H7 (cell line): ENCODE results near the gene CNOT6. TPM values are rescaled to one million over a fixed set of nuclear protein-coding genes. Genes with fewer than 3 reads are reported as not detected.
"Not testable (repeated sequence)": the region's sequence is repeated elsewhere in the genome, so short reads cannot be mapped to it uniquely, and the experiment has no call there.

Experiments
- DNase-seq: peaks from one replicate; pipeline ENCODE4 v3.0.0; 2012
- H3K27me3 ChIP-seq: 2 replicates; pipeline ENCODE4 v1.6.0; 2011; ENCODE audit warnings: mild to moderate bottlenecking, low read length; ENCODE audit not compliant: control insufficient read depth, insufficient read depth
- H3K36me3 ChIP-seq: replicated peaks from 2 replicates; pipeline ENCODE4 v1.5.1; 2011; ENCODE audit warnings: low read length; ENCODE audit not compliant: control insufficient read depth, insufficient read depth
- H3K4me3 ChIP-seq: 2 replicates; pipeline ENCODE4 v1.5.1; 2011; ENCODE audit warnings: low read depth, mild to moderate bottlenecking, control low read depth, low read length, moderate library complexity; ENCODE audit not compliant: insufficient read depth
- total RNA-seq: library from RNA; depleted of rRNA; stranded (reverse); fragments of >200 nt; shearing (Covaris generic); gene quantifications from 2 replicates; pipeline ENCODE4 v1.2.3, GENCODE V29; 2014

Gene CNOT6
- total RNA-seq, 1 experiment from 2014 or later = 11.2 TPM

DNA sequence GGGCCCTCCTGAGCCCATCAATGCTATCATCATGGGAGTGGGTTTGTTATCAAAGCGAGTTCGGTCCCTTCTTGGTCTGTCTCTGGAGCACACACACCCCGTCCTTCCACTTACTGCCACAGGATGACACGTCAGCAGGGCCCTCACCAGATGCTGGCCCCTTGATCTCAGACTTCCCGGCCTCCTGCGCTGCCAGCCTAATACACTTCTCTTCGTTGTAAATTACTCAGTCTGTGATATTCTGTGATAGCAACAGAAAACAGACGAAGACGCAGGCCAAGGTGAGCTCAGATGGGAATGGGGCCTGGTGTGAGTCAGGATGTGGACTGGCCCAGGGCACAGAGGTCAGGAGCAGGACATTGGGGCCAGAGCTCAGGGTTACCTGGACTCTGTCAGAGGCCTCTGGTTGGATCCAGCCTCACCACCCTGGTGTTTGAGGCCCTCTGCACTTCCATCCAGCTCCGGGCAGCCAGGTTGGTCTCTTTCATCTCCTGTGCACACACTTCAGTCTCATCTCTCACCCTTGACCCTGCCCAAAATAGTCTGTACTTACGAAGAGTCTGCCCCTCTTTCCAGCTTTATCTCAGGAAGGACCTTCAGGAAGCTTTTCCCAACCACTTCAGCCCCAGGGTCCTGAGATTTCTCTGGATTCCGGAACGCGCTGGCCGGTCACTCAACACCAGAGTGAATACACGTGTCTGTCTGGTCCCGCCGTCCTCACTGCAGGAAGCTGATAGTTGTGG is 26.0 kb upstream of the CNOT6 start:
- DNase-seq = no peak
- Histone ChIP-seq H3K27me3 (no peaks in the 10 kb centered on the region), H3K36me3 (no peaks in the 10 kb centered on the region), H3K4me3 (no peak overlapping the region)

DNA sequence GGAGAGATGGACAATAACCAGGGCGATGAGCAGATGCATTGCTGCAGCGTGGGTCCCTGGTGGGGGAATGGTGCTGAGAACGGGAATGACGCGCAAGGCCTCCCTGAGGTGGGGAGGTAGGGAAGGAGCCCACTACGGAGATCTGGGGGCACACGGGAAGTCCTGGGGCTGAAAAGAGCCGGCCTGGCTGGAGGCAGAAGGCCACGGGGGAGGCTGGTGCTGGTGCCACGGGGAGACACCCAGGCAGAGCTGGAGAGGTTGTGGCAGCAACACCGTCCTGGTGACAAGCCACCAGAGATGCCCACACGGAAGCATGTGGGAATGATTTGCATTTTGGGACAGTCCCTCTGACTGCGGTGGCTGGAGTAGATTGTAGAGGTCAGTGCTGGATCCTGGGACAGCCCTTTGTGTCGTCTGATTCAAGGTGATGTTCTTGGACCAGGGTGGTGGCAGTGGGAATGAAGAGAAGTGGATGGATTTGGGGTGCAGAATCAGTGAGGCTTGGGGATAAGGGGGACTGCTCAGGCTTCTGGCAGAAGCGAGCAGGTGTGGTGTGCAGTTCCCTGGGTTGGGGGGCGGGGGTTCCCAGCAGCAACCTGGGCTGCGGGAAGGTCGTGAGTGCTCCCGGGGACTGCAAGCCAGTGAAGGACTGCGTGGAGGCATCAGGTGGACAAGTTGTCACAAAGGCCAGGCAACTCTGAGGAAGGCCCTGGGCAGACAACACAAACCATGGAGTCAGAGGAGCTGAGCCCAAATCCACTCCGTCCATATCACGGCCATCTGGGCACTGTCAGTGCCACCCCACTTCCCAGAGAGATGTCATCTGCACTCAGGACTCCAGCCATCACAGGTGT is 25.2 kb upstream of the CNOT6 start:
- Histone ChIP-seq H3K4me3 (no peak overlapping the region), H3K27me3 (no peaks in the 10 kb centered on the region), H3K36me3 (no peaks in the 10 kb centered on the region)
- peak; percentile 37 for DNase-seq

GRCh38 chr5:180469586-180469865 is 24.7 kb upstream of the CNOT6 start:
- no peak overlapping the region for H3K4me3 ChIP-seq
- DNase-seq = no peak
- no peaks in the 10 kb centered on the region for H3K36me3 ChIP-seq
- no peaks in the 10 kb centered on the region for H3K27me3 ChIP-seq

- Histone ChIP-seq H3K36me3 (no peaks in the 10 kb centered on the region), H3K27me3 (no peaks in the 10 kb centered on the region), H3K4me3 (no peak overlapping the region)
- no peak for DNase-seq
These were observed 24.3 kb upstream of the CNOT6 start for GRCh38 chr5:180469866-180470265.

DNA sequence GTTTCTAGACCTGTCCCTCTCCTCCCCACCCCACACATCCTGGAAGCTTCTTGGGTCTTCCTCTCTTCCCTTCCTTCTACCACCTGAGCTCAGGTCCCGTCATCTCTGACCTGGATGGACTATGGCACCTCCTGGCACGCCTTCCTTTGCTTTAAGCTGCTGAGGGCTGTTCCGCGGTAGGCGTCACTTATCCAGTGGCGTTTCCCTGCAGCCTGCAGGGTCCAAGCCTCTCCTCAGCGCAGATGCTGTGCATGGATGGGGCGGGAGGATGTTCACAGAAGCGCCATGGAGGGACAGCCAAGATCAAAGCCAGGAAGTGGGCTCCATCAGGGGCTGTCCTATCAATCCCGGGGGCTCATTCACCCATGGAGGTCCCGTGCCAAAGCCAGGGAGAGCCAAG is 23.8 kb upstream of the CNOT6 start:
- Histone ChIP-seq H3K36me3 (no peaks in the 10 kb centered on the region), H3K27me3 (no peaks in the 10 kb centered on the region)
- DNase-seq = peak; percentile 30

GRCh38 chr5:180470966-180471582 is 23.1 kb upstream of the CNOT6 start:
- no peak overlapping the region for H3K4me3 ChIP-seq
- H3K36me3 ChIP-seq = no peaks in the 10 kb centered on the region
- DNase-seq = peak; percentile 90
- H3K27me3 ChIP-seq = no peaks in the 10 kb centered on the region

More for the DNA sequence above, 23.8 kb upstream of the CNOT6 start:
- no peak overlapping the region for H3K4me3 ChIP-seq

GRCh38 chr5:180471866-180472265 is 22.3 kb upstream of the CNOT6 start:
- no peaks in the 10 kb centered on the region for H3K36me3 ChIP-seq
- no peak for DNase-seq
- H3K4me3 ChIP-seq = no peak overlapping the region
- no peaks in the 10 kb centered on the region for H3K27me3 ChIP-seq

DNA sequence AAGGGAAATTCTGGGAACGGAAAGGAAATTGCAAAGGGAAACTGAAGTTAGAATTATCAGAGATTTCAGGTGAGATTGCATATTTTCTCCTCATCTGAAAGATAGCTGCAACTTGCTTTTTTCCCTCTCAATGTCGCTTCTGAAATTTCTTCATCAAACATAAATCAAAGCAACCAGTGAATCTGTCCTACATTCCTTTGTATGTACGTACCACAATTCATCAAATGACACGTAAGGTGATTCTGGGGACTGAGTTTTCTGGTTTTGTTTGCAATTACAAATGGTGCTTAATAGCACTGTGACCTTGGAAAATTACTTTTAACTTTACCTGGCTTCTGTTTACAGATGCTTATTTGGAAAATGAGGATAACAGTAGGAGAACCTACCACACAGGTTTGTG is 21.9 kb upstream of the CNOT6 start:
- H3K27me3 ChIP-seq = no peaks in the 10 kb centered on the region
- no peaks in the 10 kb centered on the region for H3K36me3 ChIP-seq
- H3K4me3 ChIP-seq = no peak overlapping the region
- DNase-seq = no peak

- H3K27me3 ChIP-seq, H3K36me3 ChIP-seq, H3K4me3 ChIP-seq, DNase-seq: not testable (repeated sequence)
These were observed 20.8 kb upstream of the CNOT6 start for GRCh38 chr5:180473386-180473785.

- H3K27me3 ChIP-seq = no peaks in the 10 kb centered on the region
- H3K4me3 ChIP-seq = no peak overlapping the region
- peak; percentile 37 for DNase-seq
- H3K36me3 ChIP-seq = no peaks in the 10 kb centered on the region
These were observed 19.6 kb upstream of the CNOT6 start for GRCh38 chr5:180474569-180474968.

DNA sequence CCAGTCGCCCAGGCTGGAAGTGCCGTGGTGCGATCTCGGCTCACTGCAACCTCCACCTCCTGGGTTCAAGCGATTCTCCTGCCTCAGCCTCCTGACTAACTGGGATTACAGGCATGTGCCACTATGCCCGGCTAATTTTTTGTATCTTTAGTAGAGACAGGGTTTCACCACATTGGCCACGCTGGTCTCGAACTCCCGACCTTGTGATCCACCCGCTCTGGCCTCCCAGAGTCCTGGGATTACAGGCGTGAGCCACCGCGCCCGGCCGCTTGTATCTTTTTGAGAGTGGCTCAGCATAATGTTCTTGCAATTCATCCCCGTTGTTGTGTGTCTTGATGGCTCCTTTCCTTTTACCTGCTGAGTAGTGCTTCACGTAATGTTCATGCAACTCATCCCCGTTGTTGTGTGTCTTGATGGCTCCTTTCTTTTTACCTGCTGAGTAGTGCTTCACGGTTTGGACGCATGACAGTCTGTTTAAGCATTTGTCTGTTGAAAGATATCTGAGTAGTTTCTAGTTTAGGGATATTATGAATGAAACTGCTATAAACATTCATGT is 18.1 kb upstream of the CNOT6 start:
- not testable (repeated sequence) for DNase-seq, H3K27me3 ChIP-seq, H3K36me3 ChIP-seq, H3K4me3 ChIP-seq

GRCh38 chr5:180484813-180485212 is 9.4 kb upstream of the CNOT6 start:
- Histone ChIP-seq H3K4me3 (no peak overlapping the region), H3K27me3 (no peaks in the 10 kb centered on the region), H3K36me3 (no peaks in the 10 kb centered on the region)
- no peak for DNase-seq

GRCh38 chr5:180486636-180487149 is 7.5 kb upstream of the CNOT6 start:
- Histone ChIP-seq H3K4me3 (no peak overlapping the region), H3K36me3 (no peaks in the 10 kb centered on the region), H3K27me3 (no peaks in the 10 kb centered on the region)
- DNase-seq = no peak

GRCh38 chr5:180487556-180487955 is 6.6 kb upstream of the CNOT6 start:
- DNase-seq = no peak
- no peaks in the 10 kb centered on the region for H3K36me3 ChIP-seq
- H3K4me3 ChIP-seq = no peak overlapping the region
- H3K27me3 ChIP-seq = no peaks in the 10 kb centered on the region
